ENCODE measurements around the gene GDE1. TPM values are rescaled to one million over a fixed set of nuclear protein-coding genes. Genes with fewer than 3 reads are reported as not detected.

The GDE1 gene
- total RNA-seq, 1 donor from 2014 or later = 116 TPM

DNA sequence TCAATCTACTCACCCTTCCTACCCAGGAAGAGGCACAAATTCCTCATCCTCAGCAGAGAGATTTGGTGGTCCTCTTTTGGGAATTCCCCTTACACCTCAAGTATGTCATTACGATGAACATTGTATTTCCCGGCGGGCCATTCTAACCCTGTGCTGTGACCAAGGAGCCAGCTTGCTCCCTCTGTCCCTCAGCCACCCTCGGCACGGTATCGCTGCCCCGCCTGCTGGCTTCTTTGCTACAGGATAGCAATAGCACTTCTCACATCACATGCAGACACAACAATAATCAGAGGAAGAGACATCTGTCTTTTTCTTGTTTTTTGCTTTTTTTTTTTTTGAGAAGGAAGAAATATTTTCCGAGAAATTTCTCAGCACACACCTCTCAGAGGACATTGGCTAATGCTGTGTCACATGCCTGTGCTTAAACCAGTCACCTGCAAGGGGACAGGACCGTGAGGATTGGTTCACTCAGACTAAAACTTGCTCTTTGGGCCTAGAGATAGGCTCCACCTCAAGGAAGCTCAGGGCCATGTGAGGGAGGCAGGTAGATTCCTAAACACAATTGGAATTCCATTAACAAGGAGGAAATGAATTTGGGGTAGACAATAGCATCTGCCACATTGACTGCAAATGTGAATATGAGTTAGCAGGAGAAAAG, 63.0 kb downstream of the GDE1 start:
- ATAC-seq (ENCODE audit: poor library complexity) = no peak
- DNase-seq = no peak
- intact Hi-C loops (cut with DNase I) = no loop called here

Other genes with a start within 250 kb of the GDE1 start
- gene CLEC19A, start 236.4 kb downstream of the GDE1 start, total RNA-seq = not detected
- gene TMC5, start 104.2 kb downstream of the GDE1 start, total RNA-seq = not detected
- 6.1 TPM for gene CCP110, start 1.8 kb upstream of the GDE1 start, total RNA-seq
- 19.4 TPM for gene VPS35L, start 33.6 kb upstream of the GDE1 start, total RNA-seq
- 6.2 TPM for gene KNOP1, start 196.1 kb upstream of the GDE1 start, total RNA-seq
- gene IQCK, start 196.2 kb upstream of the GDE1 start, total RNA-seq = 6.5 TPM

All from Right ventricle myocardium superior (tissue), 1 donor.